IMR-90 (cell line): ENCODE measurements around the gene NFAT5. TPM values are rescaled to one million over a fixed set of nuclear protein-coding genes. Genes with fewer than 3 reads are reported as not detected.

Experiments
- ATAC-seq: fragments of 200-7000 bp; cut with Tn5 transposase; 2 replicates; pipeline ENCODE4 v1.9.1; 2020; ENCODE audit warnings: low read depth, mild to moderate bottlenecking, moderate library complexity
- BruUV-seq: library from RNA; stranded (reverse); fragments of 400-500 nt; replicated peaks from 2 replicates; lab custom pipeline; 2021; lab: Mats Ljungman, UMichigan
- CTCF ChIA-PET: fragments of 300-600 bp; formaldehyde crosslinking; extraction: SDS; loops from one replicate; lab custom pipeline; 2021; ENCODE audit warnings: antibody characterized with exemption; lab: Yijun Ruan, JAX
- POLR2A ChIA-PET: fragments of 300-600 bp; sonication (Branson Sonifier 250); formaldehyde crosslinking; loops from one replicate; lab custom pipeline; 2022; ENCODE audit warnings: antibody characterized with exemption; ENCODE audit not compliant: unreplicated experiment; lab: Charles Lee
- DNase-seq: peaks from one replicate; pipeline ENCODE4 v3.0.0; 2013
- H2AFZ ChIP-seq: replicated peaks from 2 replicates; pipeline ENCODE3; 2013; ENCODE audit warnings: low read length, mild to moderate bottlenecking; ENCODE audit not compliant: poor library complexity
- H2AK5ac ChIP-seq: 2 replicates; pipeline ENCODE4 v1.6.1; 2013; ENCODE audit warnings: low read depth, low read length, inconsistent platforms
- H2AK9ac ChIP-seq: replicated peaks from 2 replicates; pipeline ENCODE3; 2013; ENCODE audit warnings: mild to moderate bottlenecking, low read depth, low read length, moderate library complexity; ENCODE audit not compliant: poor library complexity
- H2BK120ac ChIP-seq: 2 replicates; pipeline ENCODE4 v1.6.1; 2013; ENCODE audit warnings: low read depth, low read length, inconsistent platforms
- H2BK15ac ChIP-seq: 3 replicates; pipeline ENCODE4 v1.6.1; 2013; ENCODE audit warnings: low read depth, low read length, inconsistent platforms
- H2BK20ac ChIP-seq: 2 replicates; pipeline ENCODE4 v1.6.1; 2013; ENCODE audit warnings: low read depth, mild to moderate bottlenecking, inconsistent platforms, low read length, moderate library complexity
- H2BK5ac ChIP-seq: 2 replicates; pipeline ENCODE4 v1.6.1; 2013; ENCODE audit warnings: mild to moderate bottlenecking, low read depth, low read length, inconsistent platforms; ENCODE audit not compliant: poor library complexity, severe bottlenecking
- H3K14ac ChIP-seq: replicated peaks from 2 replicates; pipeline ENCODE4 v1.6.1; 2013; ENCODE audit warnings: low read depth, low read length, inconsistent platforms
- H3K18ac ChIP-seq: 2 replicates; pipeline ENCODE4 v1.6.1; 2013; ENCODE audit warnings: low read depth, low read length, control low read depth
- H3K23ac ChIP-seq: 2 replicates; pipeline ENCODE4 v1.6.1; 2013; ENCODE audit warnings: low read depth, low read length, inconsistent platforms
- H3K27ac ChIP-seq: 2 replicates; pipeline ENCODE4 v1.5.1; 2013; ENCODE audit warnings: mild to moderate bottlenecking, control low read depth, low read length; ENCODE audit not compliant: insufficient read depth
- H3K27me3 ChIP-seq: 2 replicates; pipeline ENCODE4 v1.6.1; 2013; ENCODE audit warnings: low read length; ENCODE audit not compliant: control insufficient read depth, insufficient read depth
- H3K36me3 ChIP-seq: 2 replicates; pipeline ENCODE4 v1.6.1; 2013; ENCODE audit warnings: low read length, mixed read lengths; ENCODE audit not compliant: control insufficient read depth, insufficient read depth
- H3K4ac ChIP-seq: 2 replicates; pipeline ENCODE4 v1.6.1; 2013; ENCODE audit warnings: low read depth, low read length, inconsistent platforms
- H3K4me1 ChIP-seq: 2 replicates; pipeline ENCODE4 v1.6.1; 2013; ENCODE audit warnings: low read length, mixed read lengths; ENCODE audit not compliant: control insufficient read depth, insufficient read depth
- H3K4me2 ChIP-seq: 2 replicates; pipeline ENCODE4 v1.6.1; 2013; ENCODE audit warnings: low read depth, mild to moderate bottlenecking, control low read depth, low read length, moderate library complexity
- H3K4me3 ChIP-seq: 2 replicates; pipeline ENCODE4 v1.5.1; 2013; ENCODE audit warnings: low read depth, mild to moderate bottlenecking, control low read depth, low read length, moderate library complexity; ENCODE audit not compliant: insufficient read depth
- H3K56ac ChIP-seq: 2 replicates; pipeline ENCODE4 v1.6.1; 2013; ENCODE audit warnings: low read length, inconsistent platforms; ENCODE audit not compliant: insufficient read depth; ENCODE audit errors: extremely low read depth
- H3K79me1 ChIP-seq, 2 experiments: 2 replicates each; pipeline ENCODE4 v1.6.1; 2013; ENCODE audit warnings: low read length in 2 of 2, inconsistent platforms in 1 of 2, low read depth in 1 of 2
- H3K9ac ChIP-seq: 2 replicates; pipeline ENCODE4 v1.6.1; 2013; ENCODE audit warnings: low read depth, low read length, control low read depth
- H3K9me1 ChIP-seq: 2 replicates; pipeline ENCODE4 v1.6.1; 2013; ENCODE audit warnings: low read length, inconsistent platforms; ENCODE audit not compliant: insufficient read depth
- H3K9me3 ChIP-seq: 2 replicates; pipeline ENCODE4 v1.6.1; 2013; ENCODE audit warnings: low read length; ENCODE audit not compliant: control insufficient read depth, insufficient read depth
- H4K20me1 ChIP-seq: 2 replicates; pipeline ENCODE4 v1.6.1; 2013; ENCODE audit warnings: low read length, inconsistent platforms; ENCODE audit not compliant: insufficient read depth
- H4K5ac ChIP-seq: 2 replicates; pipeline ENCODE4 v1.6.1; 2013; ENCODE audit warnings: mild to moderate bottlenecking, low read depth, low read length, control low read depth
- H4K8ac ChIP-seq, 2 experiments: 2 replicates each; pipeline ENCODE4 v1.6.1; 2013; ENCODE audit warnings: low read depth in 2 of 2, low read length in 2 of 2, control low read depth in 1 of 2, inconsistent platforms in 1 of 2
- H4K91ac ChIP-seq: 2 replicates; pipeline ENCODE4 v1.6.1; 2013; ENCODE audit warnings: low read depth, low read length, inconsistent platforms; ENCODE audit not compliant: insufficient read depth
- BHLHE40 ChIP-seq: fragments of 150-350 bp; IDR thresholded peaks from 2 replicates; pipeline ENCODE4 v1.6.1; 2016; ENCODE audit warnings: mild to moderate bottlenecking, low read depth, low read length
- CEBPB ChIP-seq: IDR thresholded peaks from 2 replicates; pipeline ENCODE4 v1.6.1; 2012; ENCODE audit warnings: low read depth, low read length, improper control_type of control experiment
- CHD1 ChIP-seq: IDR thresholded peaks from 2 replicates; pipeline ENCODE4 v1.6.1; 2012; ENCODE audit warnings: low read depth, low read length, improper control_type of control experiment
- FOS ChIP-seq: fragments of 150-350 bp; IDR thresholded peaks from 2 replicates; pipeline ENCODE4 v1.6.1; 2016; ENCODE audit warnings: low read depth, low read length
- MAZ ChIP-seq: IDR thresholded peaks from 2 replicates; pipeline ENCODE4 v1.6.1; 2012; ENCODE audit warnings: low read depth, mild to moderate bottlenecking, low read length, improper control_type of control experiment, moderate library complexity, borderline replicate concordance
- MXI1 ChIP-seq: IDR thresholded peaks from 2 replicates; pipeline ENCODE4 v1.6.1; 2012; ENCODE audit warnings: low read depth, mild to moderate bottlenecking, low read length, moderate library complexity, borderline replicate concordance
- POLR2A ChIP-seq: IDR thresholded peaks from 2 replicates; pipeline ENCODE4 v1.6.1; 2012; ENCODE audit warnings: mild to moderate bottlenecking, low read depth, low read length
- RCOR1 ChIP-seq: IDR thresholded peaks from 2 replicates; pipeline ENCODE4 v1.6.1; 2012; ENCODE audit warnings: mild to moderate bottlenecking, low read length, improper control_type of control experiment; ENCODE audit not compliant: insufficient replicate concordance
- SMC3 ChIP-seq: fragments of 150-350 bp; IDR thresholded peaks from 2 replicates; pipeline ENCODE4 v1.6.1; 2016; ENCODE audit warnings: low read depth, mild to moderate bottlenecking, antibody characterized with exemption, low read length, moderate library complexity
- WGBS, 2 experiments: methylation state at CpG; one replicate each; pipeline versions ENCODE4 v1.1.5 to v1.1.7; 2013; ENCODE audit warnings: missing lambda C conversion rate in 2 of 2; ENCODE audit not compliant: insufficient read length in 1 of 2; ENCODE audit errors: extremely low coverage in 2 of 2; 5-methylcytosine and 5-hydroxymethylcytosine counted together
- dilution Hi-C: fragments of 300-500 bp; cut with HindIII; formaldehyde crosslinking; loops from one replicate; pipeline ENCODE4 v1.14.3; 2018; ENCODE audit warnings: low sequenced_read_pairs; ENCODE audit not compliant: unreplicated experiment
- in situ Hi-C: fragments of 300-500 bp; cut with MboI; formaldehyde crosslinking; loops from 3 replicates; pipeline ENCODE4 v1.14.3; 2019; ENCODE audit warnings: low sequenced_read_pairs, inconsistent platforms, mixed read lengths
- intact Hi-C: fragments of 100-400 bp; cut with micrococcal nuclease; formaldehyde crosslinking; loops from 2 replicates; pipeline ENCODE4 v1.10.0; 2022
- polyA plus RNA-seq, 3 experiments: library from polyadenylated mRNA; depleted of rRNA; stranded (reverse); fragments of >200 nt; gene quantifications; 2 replicates each; pipeline ENCODE4 v1.2.3, GENCODE V29; 2012; ENCODE audit warnings: low replicate concordance in 1 of 3
- total RNA-seq: library from RNA; depleted of rRNA; stranded (reverse); fragments of >200 nt; gene quantifications from 2 replicates; pipeline ENCODE4 v1.2.3, GENCODE V29; 2012
- TF ChIP-seq, protein P1 (sequence below): fragments of 150-350 bp; IDR thresholded peaks from 2 replicates; pipeline ENCODE4 v1.6.1; 2016; ENCODE audit warnings: low read depth, mild to moderate bottlenecking, low read length, moderate library complexity, borderline replicate concordance
- TF ChIP-seq, protein P2 (sequence below): fragments of 150-350 bp; IDR thresholded peaks from 2 replicates; pipeline ENCODE4 v1.6.1; 2017; ENCODE audit warnings: mild to moderate bottlenecking, antibody characterized with exemption, low read length, low read depth

Gene NFAT5
- total and polyA plus RNA-seq, 2 of the 4 experiments (the other 2 are of a cell fraction) = 10.9 to 20.1 TPM

DNA sequence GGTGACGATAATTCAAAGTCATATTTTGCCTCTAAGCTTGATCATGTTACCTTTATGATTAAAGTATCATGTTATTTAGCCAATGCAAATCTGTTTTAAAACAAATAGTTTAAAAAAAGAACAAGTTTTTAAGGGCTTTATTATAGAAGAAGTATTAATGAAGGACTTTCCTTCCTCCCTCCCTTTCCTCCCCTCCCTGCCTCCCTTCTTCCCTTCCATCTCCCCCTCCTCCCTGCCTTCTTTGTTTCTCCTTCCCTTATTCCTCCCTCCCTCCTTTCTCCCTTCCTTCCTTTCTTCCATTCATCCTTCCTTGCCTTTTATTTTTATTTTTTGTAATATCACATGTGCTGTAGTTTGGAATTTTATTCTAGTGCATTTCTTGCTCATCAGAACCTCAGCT, 134.1 kb downstream of the NFAT5 start:
- H3K9me3 ChIP-seq = no peaks in the 10 kb centered on the region
- no peak overlapping the region for H2AK5ac ChIP-seq
- peaks cover 33 to 41% of the 10 kb centered on the region in 2 experiments for H3K79me1 ChIP-seq
- H3K56ac ChIP-seq = no peak overlapping the region
- H3K27ac ChIP-seq = no peak overlapping the region
- POLR2A ChIA-PET = no interaction called here
- no peak overlapping the region for H3K23ac ChIP-seq
- TF ChIP-seq FOS (no peak), MAZ (no peak), CHD1 (no peak), RCOR1 (no peak), BHLHE40 (no peak), SMC3 (no peak), CEBPB (no peak), MXI1 (no peak), POLR2A (no peak)
- TF ChIP-seq, protein P1, sequence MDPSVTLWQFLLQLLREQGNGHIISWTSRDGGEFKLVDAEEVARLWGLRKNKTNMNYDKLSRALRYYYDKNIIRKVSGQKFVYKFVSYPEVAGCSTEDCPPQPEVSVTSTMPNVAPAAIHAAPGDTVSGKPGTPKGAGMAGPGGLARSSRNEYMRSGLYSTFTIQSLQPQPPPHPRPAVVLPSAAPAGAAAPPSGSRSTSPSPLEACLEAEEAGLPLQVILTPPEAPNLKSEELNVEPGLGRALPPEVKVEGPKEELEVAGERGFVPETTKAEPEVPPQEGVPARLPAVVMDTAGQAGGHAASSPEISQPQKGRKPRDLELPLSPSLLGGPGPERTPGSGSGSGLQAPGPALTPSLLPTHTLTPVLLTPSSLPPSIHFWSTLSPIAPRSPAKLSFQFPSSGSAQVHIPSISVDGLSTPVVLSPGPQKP = no peak
- TF ChIP-seq, protein P2, sequence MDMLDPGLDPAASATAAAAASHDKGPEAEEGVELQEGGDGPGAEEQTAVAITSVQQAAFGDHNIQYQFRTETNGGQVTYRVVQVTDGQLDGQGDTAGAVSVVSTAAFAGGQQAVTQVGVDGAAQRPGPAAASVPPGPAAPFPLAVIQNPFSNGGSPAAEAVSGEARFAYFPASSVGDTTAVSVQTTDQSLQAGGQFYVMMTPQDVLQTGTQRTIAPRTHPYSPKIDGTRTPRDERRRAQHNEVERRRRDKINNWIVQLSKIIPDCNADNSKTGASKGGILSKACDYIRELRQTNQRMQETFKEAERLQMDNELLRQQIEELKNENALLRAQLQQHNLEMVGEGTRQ = no peak
- H4K8ac ChIP-seq = no peak overlapping the region; a peak in 1 of 4 replicates
- no peaks in the 10 kb centered on the region for H3K27me3 ChIP-seq
- peaks cover 4% of the 10 kb centered on the region; the same call in 1 of the 2 replicates for H4K20me1 ChIP-seq
- no peak overlapping the region for H2AFZ ChIP-seq
- no peak overlapping the region for H3K18ac ChIP-seq
- DNase-seq = no peak
- H3K4me2 ChIP-seq = no peak overlapping the region
- peak overlapping the region; percentile 11 for H2BK5ac ChIP-seq
- H3K4me3 ChIP-seq = no peak overlapping the region
- H4K91ac ChIP-seq = no peak overlapping the region
- no peak overlapping the region for H2BK20ac ChIP-seq
- intact Hi-C loops = loop anchor here (10.0 kb wide), 1 partner anchor 115 kb away; no protein-coding TSS in a partner anchor
- no peak overlapping the region for H3K14ac ChIP-seq
- H3K9me1 ChIP-seq = peaks cover 5% of the 10 kb centered on the region; the same call in 1 of the 2 replicates
- peaks cover 2% of the 10 kb centered on the region for H3K4me1 ChIP-seq
- ATAC-seq = no peak
- WGBS, 2 experiments = no CpG with 5 or more reads among the region's 1 CpG
- H3K36me3 ChIP-seq = peaks cover 18% of the 10 kb centered on the region
- H4K5ac ChIP-seq = no peak overlapping the region
- H2AK9ac ChIP-seq = no peak overlapping the region
- in situ Hi-C loops = no loop called here
- no peak overlapping the region for H3K9ac ChIP-seq
- BruUV-seq = no TSS peak
- no peak overlapping the region for H3K4ac ChIP-seq
- dilution Hi-C loops = no loop called here
- CTCF ChIA-PET = interaction anchor here (1.1 kb wide), 2 partner anchors 9 to 27 kb away, joined by 3 read pairs; no protein-coding TSS in a partner anchor
- no peak overlapping the region for H2BK15ac ChIP-seq
- no peak overlapping the region for H2BK120ac ChIP-seq
